GM19193 (cell line): Measurements from ENCODE around the gene EXOC8.
A peak's percentile ranks its signal among the peaks of the same experiment; 100 is the strongest.

ENCODE experiments used
- POLR2A ChIP-seq: IDR thresholded peaks from 4 replicates; pipeline ENCODE4 v1.6.1; 2011; ENCODE audit not compliant: insufficient read depth, insufficient read length; ENCODE audit errors: extremely low read depth

The EXOC8 gene

GRCh38 chr1:231362325-231362724 lies 24.7 kb upstream of the EXOC8 start:
- TF ChIP-seq POLR2A: no peak

DNA sequence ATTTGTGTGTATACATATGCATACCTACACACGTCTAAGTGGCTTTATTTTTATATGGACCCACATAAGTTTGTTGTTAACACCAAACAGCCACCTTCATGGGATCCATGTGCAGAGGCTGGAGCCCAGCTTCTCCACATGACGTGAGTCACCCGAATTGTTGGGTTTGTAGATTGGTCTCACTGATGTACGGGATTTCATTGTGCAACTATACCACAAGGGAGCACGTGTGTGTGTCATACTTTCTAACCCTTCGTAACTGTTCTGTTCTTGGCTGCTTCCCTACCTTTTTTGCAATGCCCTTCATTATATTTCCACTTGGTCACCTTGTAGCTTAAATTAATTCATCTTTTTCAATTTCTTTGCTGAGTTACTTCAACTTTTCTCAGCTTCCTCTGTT lies 21.5 kb upstream of the EXOC8 start:
- TF ChIP-seq POLR2A: no peak

- no peak for TF ChIP-seq POLR2A
These were observed 20.2 kb upstream of the EXOC8 start for GRCh38 chr1:231357831-231358354.

GRCh38 chr1:231357187-231357772 lies 19.6 kb upstream of the EXOC8 start:
- no peak for TF ChIP-seq POLR2A

GRCh38 chr1:231355171-231355570 lies 17.5 kb upstream of the EXOC8 start:
- no peak for TF ChIP-seq POLR2A

DNA sequence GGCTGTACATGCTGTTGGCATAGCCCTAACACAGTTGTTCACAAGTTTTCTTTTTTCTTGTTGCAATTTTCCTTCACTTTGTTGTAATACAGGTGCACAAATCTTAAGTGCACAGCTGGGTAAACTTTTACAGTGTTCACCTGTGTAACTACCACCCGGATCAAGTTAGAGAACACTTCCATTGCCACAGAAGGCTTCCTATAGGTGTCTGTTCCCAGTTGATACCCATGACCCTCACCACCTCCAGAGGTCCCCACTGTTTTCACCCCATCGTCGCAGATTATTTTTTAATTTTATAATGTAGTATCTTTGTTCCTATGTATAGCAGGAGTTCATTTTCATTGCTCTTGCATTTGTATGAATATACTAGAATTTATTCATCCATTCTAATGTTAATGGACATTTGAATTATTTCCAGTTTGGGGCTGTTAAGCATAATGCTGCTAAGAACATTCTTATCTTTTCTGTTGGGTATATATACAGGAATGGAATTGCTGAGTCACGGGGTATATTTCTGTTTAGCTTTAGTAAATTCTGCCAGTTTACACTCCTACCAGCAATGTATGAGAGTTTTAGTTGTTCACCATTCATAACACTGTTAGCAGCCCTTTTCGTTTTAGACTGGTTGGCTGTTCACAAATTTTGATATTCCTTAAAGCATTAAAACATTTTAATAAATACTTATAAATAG lies 16.8 kb upstream of the EXOC8 start:
- no peak for TF ChIP-seq POLR2A

DNA sequence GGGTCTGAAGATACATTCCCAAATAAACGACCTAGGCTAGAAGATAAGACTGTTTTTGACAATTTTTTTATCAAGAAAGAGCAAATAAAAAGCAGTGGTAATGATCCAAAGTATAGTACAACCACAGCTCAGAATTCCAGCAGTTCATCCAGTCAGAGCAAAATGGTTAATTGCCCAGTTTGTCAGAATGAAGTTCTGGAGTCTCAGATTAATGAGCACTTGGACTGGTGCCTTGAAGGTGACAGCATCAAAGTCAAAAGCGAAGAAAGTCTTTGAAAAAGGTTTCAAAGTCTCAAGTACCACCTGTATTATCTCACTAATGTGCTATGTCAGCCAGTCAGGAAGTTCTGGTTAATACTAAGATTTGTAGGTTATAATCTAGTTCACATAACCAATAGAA lies 15.4 kb upstream of the EXOC8 start:
- no peak for TF ChIP-seq POLR2A

- TF ChIP-seq POLR2A: no peak
These were observed 14.2 kb upstream of the EXOC8 start for GRCh38 chr1:231351816-231352215.

DNA sequence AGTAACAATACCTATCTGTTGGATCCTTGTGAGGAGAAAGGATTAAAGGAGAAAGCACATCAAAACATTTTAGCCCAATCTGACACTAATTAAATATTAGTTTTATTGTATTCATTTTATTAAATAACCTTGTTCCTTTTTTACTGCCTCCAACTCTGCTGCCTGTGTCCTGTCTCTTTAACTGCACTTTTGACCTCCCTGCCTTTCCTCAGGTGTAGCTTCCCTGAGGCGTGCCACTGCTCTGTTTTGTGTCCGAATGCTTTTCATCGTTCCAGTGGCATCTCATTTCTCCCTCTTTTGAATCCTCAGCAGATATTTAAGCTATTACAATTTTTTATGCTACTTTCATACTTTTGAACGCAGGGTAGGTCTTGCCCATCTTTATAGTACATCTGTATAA lies 10.8 kb upstream of the EXOC8 start:
- no peak for TF ChIP-seq POLR2A

DNA sequence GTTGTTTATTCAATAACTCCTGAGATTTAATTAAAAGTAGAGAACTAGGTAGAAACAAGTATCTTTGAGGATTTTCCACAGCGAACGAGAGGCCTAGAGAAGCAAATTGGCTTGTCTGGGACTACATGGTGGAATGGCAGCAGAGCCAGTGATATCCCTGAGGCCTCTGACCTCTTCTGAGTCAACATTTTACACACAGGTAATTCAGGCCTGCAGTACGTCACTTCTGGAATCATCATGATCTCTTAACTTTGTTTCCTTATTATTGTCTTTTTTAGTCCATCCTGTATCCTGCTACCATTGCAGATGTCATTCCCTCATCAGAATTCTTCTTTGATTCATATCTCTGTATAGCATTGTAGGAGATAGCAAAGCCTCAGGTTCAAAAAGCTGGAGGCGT lies 10.3 kb upstream of the EXOC8 start:
- TF ChIP-seq POLR2A: no peak

- TF ChIP-seq POLR2A: no peak
These were observed 2.8 kb upstream of the EXOC8 start for GRCh38 chr1:231340328-231341013.

GRCh38 chr1:231338270-231339128 lies 847 bp upstream of the EXOC8 start, which contains the start of gene SPRTN:
SPRTN (plus strand) TSS chr1:231338293; CDS start chr1:231338384, 91 bp downstream.
- peak; percentile 57 for TF ChIP-seq POLR2A

DNA sequence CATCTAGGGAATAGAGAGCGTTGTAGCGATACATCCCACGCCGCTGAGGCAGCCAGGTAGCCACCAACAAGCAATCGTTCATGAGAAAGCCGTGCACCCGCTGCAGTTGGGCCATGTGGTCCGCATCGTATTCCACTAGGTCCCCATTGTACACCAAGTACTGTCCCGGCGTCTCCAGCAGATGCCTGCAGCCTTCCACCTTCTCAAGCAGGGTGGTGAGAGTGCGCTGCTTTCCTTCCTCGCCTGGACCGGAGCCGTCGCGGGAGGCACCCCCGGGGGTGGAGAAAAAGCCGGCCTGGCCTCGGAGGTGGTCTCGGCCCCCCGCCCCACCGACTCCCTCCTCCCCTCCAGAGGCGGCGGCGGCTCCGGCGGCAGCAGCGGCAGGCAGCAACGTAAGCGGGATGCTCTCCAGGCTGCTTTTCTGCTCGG lies 595 bp downstream of the EXOC8 start:
- no peak for TF ChIP-seq POLR2A

DNA sequence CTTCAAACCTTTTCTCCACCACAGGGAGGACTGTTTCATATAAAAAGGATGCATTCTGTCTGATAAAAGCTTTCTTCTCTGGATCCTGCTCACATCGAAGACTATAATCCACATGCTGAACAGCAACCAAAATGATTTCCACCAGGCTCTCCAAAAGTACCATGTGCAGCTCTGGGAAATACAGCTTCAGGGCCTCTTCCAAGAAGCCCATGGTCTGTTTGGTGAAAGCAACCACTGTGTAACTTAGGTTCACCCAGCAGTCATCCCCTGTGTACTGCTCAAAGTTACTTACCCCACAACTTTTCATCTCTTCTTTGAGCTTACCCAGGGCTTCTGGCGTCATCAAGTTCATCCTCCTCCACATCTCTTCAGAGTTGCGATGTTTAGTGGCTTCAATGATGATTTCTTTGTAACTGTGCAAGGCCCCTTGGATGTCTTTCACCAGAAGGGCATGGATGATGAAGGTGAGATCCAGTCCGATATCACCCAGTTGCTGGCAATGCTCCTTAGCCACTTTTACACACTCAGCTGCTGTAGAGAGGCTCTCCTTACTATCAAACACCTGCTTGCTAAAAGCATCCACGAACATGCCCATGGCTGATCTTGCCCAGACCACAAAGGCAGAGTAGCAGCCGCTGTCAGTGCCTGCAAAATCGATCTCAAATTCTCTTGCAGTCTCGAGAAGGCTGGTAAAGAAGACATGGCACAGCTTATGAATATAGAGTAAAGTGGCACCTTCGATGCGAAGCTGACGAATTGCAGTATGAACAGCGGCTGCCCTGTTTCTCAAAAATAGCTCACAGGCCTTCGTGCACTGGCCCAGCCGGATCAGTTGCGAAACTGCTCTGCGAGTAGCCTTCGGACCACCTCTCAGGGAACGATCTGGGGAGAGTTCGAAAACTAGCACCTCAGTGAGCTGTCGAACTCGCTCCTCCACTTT lies 1.7 kb downstream of the EXOC8 start:
- TF ChIP-seq POLR2A: no peak

DNA sequence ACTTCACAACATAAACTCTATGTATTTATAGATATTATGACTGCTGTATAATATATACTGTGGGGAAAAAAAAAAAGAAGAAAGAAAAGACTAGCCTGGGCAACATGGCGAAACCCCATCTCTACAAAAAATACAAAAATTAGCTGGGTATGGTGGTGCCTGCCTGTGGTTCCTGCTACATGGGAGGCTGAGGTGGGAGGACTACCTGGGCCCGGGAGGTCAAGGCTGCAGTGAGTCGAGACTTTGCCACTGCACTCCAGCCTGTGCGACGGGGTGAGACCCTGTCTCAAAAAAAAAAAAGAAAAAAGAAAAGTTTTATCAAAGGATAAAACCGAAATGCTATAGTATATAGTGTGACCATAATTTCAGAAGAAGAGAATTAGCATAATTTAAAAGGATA lies 2.7 kb downstream of the EXOC8 start:
- TF ChIP-seq POLR2A: no peak
